HepG2 (cell line): Measurements from ENCODE around the gene SECTM1. TPM values are rescaled to one million over a fixed set of nuclear protein-coding genes. Genes with fewer than 3 reads are reported as not detected.

Experiments used
- ATAD3A ChIP-seq: sonication (generic); formaldehyde crosslinking; IDR thresholded peaks from 2 replicates; pipeline ENCODE4 v1.4.0; 2020; ENCODE audit warnings: missing genetic modification reagents
- CENPX ChIP-seq: sonication (generic); formaldehyde crosslinking; IDR thresholded peaks from 2 replicates; pipeline ENCODE4 v1.9.0; 2021; ENCODE audit warnings: mild to moderate bottlenecking, missing genetic modification reagents, moderate library complexity
- HOXA3 ChIP-seq: sonication (generic); formaldehyde crosslinking; IDR thresholded peaks from 2 replicates; pipeline ENCODE4 v1.5.0; 2020; ENCODE audit warnings: missing genetic modification reagents
- KAT7 ChIP-seq: IDR thresholded peaks from 2 replicates; pipeline ENCODE4 v1.6.1; 2018; ENCODE audit warnings: borderline replicate concordance, missing compliant biosample characterization
- MED8 ChIP-seq: sonication (generic); formaldehyde crosslinking; IDR thresholded peaks from 2 replicates; pipeline ENCODE4 v1.8.1; 2023; ENCODE audit warnings: mild to moderate bottlenecking, missing genetic modification reagents; ENCODE audit not compliant: insufficient replicate concordance
- MIXL1 ChIP-seq: IDR thresholded peaks from 2 replicates; pipeline ENCODE4 v1.6.1; 2016
- RAD21 ChIP-seq: fragments of 450-650 bp; formaldehyde crosslinking; IDR thresholded peaks from 2 replicates; pipeline ENCODE4 v1.5.0; 2020; ENCODE audit warnings: mild to moderate bottlenecking
- RFX3 ChIP-seq: IDR thresholded peaks from 2 replicates; pipeline ENCODE4 v1.6.1; 2016; ENCODE audit warnings: missing biosample characterization, missing genetic modification reagents
- RXRB ChIP-seq: IDR thresholded peaks from 2 replicates; pipeline ENCODE4 v1.6.1; 2016; ENCODE audit warnings: borderline replicate concordance, missing genetic modification reagents, missing compliant biosample characterization
- SMAD1 ChIP-seq: sonication (generic); formaldehyde crosslinking; IDR thresholded peaks from 2 replicates; pipeline ENCODE4 v1.4.0; 2020; ENCODE audit warnings: missing genetic modification reagents, low read depth, mild to moderate bottlenecking, borderline replicate concordance
- TBX3 ChIP-seq: fragments of 450-650 bp; IDR thresholded peaks from 2 replicates; pipeline ENCODE4 v1.6.1; 2017; ENCODE audit warnings: antibody characterized with exemption, mild to moderate bottlenecking, inconsistent platforms, borderline replicate concordance
- TMF1 ChIP-seq: sonication (generic); formaldehyde crosslinking; IDR thresholded peaks from 2 replicates; pipeline ENCODE4 v1.8.1; 2022; ENCODE audit warnings: low read depth, missing genetic modification reagents
- ZFY ChIP-seq: sonication (generic); formaldehyde crosslinking; IDR thresholded peaks from 2 replicates; pipeline ENCODE4 v1.4.0; 2020; ENCODE audit warnings: missing genetic modification reagents
- ZNF20 ChIP-seq: sonication (generic); formaldehyde crosslinking; IDR thresholded peaks from 2 replicates; pipeline ENCODE4 v1.4.0; 2020; ENCODE audit warnings: mild to moderate bottlenecking, moderate library complexity, missing genetic modification reagents
- ZNF225 ChIP-seq: sonication (generic); formaldehyde crosslinking; IDR thresholded peaks from 2 replicates; pipeline ENCODE4 v1.4.0; 2020; ENCODE audit warnings: mild to moderate bottlenecking, missing genetic modification reagents
- ZNF383 ChIP-seq: sonication (generic); formaldehyde crosslinking; IDR thresholded peaks from 2 replicates; pipeline ENCODE4 v1.4.0; 2020; ENCODE audit warnings: missing genetic modification reagents, mild to moderate bottlenecking, borderline replicate concordance
- ZNF431 ChIP-seq: sonication (generic); formaldehyde crosslinking; IDR thresholded peaks from 2 replicates; pipeline ENCODE4 v1.9.0; 2022; ENCODE audit warnings: missing genetic modification reagents, low read depth, mild to moderate bottlenecking, borderline replicate concordance
- ZNF441 ChIP-seq: sonication (generic); formaldehyde crosslinking; IDR thresholded peaks from 2 replicates; pipeline ENCODE4 v1.7.0; 2021; ENCODE audit warnings: missing genetic modification reagents, borderline replicate concordance
- ZNF746 ChIP-seq: sonication (generic); formaldehyde crosslinking; IDR thresholded peaks from 2 replicates; pipeline ENCODE4 v1.8.0; 2022; ENCODE audit warnings: mild to moderate bottlenecking, missing genetic modification reagents
- polyA plus RNA-seq, 8 experiments: library from polyadenylated mRNA; depleted of rRNA in 3 of 8; stranded (reverse) in 7 of 8; unstranded in 1 of 8; fragments of >200 nt; fragmentation: Illumina TruSeq in 4 of 8; extraction: Trizol in 4 of 8; gene quantifications; 2 replicates each; pipeline versions ENCODE4 v1.2.1 to v1.2.3, GENCODE V29; 2011 to 2016; ENCODE audit warnings: low read depth in 4 of 8, missing spikeins in 1 of 8, mixed read lengths in 1 of 8; ENCODE audit not compliant: insufficient read depth in 1 of 8
- total RNA-seq, 5 experiments: library from RNA; depleted of rRNA; stranded (reverse); fragments of >200 nt; fragmentation: Illumina TruSeq; extraction: Trizol; gene quantifications; 2 replicates each; pipeline ENCODE4 v1.2.3, GENCODE V29; 2016; ENCODE audit warnings: low read depth in 1 of 5
- TF ChIP-seq, protein P1 (sequence below): sonication (generic); formaldehyde crosslinking; IDR thresholded peaks from 2 replicates; pipeline ENCODE4 v1.8.0; 2022; ENCODE audit warnings: mild to moderate bottlenecking, missing genetic modification reagents; ENCODE audit not compliant: insufficient replicate concordance
- TF ChIP-seq, protein P2 (sequence below): sonication (generic); formaldehyde crosslinking; IDR thresholded peaks from 2 replicates; pipeline ENCODE4 v1.9.0; 2022; ENCODE audit warnings: missing genetic modification reagents, mild to moderate bottlenecking, borderline replicate concordance
- TF ChIP-seq, protein P3 (sequence below): sonication (generic); formaldehyde crosslinking; conservative IDR thresholded peaks from 2 replicates; pipeline ENCODE4 v1.4.0; 2020; ENCODE audit warnings: missing genetic modification reagents
- TF ChIP-seq, protein P4 (sequence below): sonication (generic); formaldehyde crosslinking; IDR thresholded peaks from 2 replicates; pipeline ENCODE4 v1.5.0; 2020; ENCODE audit warnings: mild to moderate bottlenecking, missing genetic modification reagents, moderate library complexity

The SECTM1 gene
- total and polyA plus RNA-seq, 2 of the 13 experiments (the other 11 are each of a cell fraction or from before 2014, with no cell fraction given): 3.5 to 5.3 TPM

DNA sequence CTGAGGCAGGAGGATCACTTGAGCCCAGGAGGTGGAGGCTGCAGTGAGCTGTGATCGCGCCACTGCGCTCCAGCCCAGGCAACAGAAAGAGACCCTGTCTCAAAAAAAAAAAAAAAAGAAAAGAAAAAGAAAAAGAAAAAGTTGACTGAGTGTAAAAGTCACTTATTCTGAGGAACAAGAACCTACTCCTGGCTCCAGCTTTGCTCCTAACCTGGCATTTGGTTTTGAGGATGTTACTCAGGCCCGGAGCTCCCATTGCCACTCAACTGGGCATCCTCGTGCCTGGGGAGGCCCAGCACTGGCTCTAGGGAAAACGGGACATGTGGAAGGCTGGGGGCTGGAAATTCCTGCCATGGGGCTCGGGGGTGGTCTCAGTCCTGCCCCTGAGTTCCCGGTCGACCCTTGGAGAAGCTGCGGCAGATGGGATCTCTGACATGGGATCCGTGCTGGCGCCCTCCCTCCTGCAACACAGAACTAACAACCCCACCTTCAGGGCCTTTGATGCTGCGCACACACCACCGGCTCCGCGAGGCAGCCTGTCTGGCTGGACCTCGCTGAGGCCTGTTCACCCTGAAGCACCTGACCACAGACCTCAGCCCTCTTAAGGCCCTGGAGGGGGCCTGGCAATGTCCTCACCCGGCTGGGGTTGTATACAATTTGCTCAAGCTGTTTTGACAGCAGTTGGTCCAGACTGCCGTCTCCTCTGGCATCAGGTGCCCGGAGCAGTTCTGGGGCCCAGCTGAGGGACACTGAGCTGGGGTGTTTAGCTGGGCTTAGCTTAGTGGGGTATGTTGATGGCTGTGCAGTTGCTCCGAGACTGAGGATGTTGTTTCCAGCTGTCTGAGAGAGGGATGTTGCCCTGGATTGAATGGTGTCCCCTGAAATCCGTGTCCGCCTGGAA, 28.5 kb downstream of the SECTM1 start (continued):
- no peak for TF ChIP-seq TMF1 (CRISPR knock-in tag)
- TF ChIP-seq, protein P1, sequence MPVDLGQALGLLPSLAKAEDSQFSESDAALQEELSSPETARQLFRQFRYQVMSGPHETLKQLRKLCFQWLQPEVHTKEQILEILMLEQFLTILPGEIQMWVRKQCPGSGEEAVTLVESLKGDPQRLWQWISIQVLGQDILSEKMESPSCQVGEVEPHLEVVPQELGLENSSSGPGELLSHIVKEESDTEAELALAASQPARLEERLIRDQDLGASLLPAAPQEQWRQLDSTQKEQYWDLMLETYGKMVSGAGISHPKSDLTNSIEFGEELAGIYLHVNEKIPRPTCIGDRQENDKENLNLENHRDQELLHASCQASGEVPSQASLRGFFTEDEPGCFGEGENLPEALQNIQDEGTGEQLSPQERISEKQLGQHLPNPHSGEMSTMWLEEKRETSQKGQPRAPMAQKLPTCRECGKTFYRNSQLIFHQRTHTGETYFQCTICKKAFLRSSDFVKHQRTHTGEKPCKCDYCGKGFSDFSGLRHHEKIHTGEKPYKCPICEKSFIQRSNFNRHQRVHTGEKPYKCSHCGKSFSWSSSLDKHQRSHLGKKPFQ (CRISPR knock-in tag): no peak
- TF ChIP-seq, protein P2, sequence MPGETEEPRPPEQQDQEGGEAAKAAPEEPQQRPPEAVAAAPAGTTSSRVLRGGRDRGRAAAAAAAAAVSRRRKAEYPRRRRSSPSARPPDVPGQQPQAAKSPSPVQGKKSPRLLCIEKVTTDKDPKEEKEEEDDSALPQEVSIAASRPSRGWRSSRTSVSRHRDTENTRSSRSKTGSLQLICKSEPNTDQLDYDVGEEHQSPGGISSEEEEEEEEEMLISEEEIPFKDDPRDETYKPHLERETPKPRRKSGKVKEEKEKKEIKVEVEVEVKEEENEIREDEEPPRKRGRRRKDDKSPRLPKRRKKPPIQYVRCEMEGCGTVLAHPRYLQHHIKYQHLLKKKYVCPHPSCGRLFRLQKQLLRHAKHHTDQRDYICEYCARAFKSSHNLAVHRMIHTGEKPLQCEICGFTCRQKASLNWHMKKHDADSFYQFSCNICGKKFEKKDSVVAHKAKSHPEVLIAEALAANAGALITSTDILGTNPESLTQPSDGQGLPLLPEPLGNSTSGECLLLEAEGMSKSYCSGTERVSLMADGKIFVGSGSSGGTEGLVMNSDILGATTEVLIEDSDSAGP: peak; percentile 42; the same call in 1 of the 2 replicates
- TF ChIP-seq CENPX: no peak
- TF ChIP-seq, protein P3, sequence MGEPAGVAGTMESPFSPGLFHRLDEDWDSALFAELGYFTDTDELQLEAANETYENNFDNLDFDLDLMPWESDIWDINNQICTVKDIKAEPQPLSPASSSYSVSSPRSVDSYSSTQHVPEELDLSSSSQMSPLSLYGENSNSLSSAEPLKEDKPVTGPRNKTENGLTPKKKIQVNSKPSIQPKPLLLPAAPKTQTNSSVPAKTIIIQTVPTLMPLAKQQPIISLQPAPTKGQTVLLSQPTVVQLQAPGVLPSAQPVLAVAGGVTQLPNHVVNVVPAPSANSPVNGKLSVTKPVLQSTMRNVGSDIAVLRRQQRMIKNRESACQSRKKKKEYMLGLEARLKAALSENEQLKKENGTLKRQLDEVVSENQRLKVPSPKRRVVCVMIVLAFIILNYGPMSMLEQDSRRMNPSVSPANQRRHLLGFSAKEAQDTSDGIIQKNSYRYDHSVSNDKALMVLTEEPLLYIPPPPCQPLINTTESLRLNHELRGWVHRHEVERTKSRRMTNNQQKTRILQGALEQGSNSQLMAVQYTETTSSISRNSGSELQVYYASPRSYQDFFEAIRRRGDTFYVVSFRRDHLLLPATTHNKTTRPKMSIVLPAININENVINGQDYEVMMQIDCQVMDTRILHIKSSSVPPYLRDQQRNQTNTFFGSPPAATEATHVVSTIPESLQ (CRISPR knock-in tag): no peak
- TF ChIP-seq RXRB (CRISPR knock-in tag): 0 out of 2 replicates have a peak, but pooled peaks have one; percentile 45
- TF ChIP-seq SMAD1 (CRISPR knock-in tag): 0 out of 2 replicates have a peak, but pooled peaks have one; percentile 50
- TF ChIP-seq ZNF20 (CRISPR knock-in tag): no peak
- no peak for TF ChIP-seq ZNF431 (CRISPR knock-in tag)
- TF ChIP-seq MIXL1 (CRISPR knock-in tag): 0 out of 2 replicates have a peak, but pooled peaks have one; percentile 12
- no peak for TF ChIP-seq ZNF746 (CRISPR knock-in tag)
- no peak for TF ChIP-seq RFX3
- peak; percentile 27; the same call in 1 of the 2 replicates for TF ChIP-seq RAD21
- no peak for TF ChIP-seq MED8 (CRISPR knock-in tag)
- TF ChIP-seq ZNF441 (CRISPR knock-in tag): no peak
- TF ChIP-seq ZFY (CRISPR knock-in tag): peak; percentile 87
- TF ChIP-seq ZNF225 (CRISPR knock-in tag): peak; percentile 57; the same call in 1 of the 2 replicates
- no peak for TF ChIP-seq ATAD3A (CRISPR knock-in tag)
- TF ChIP-seq HOXA3 (CRISPR knock-in tag): peak; percentile 63
- no peak for TF ChIP-seq ZNF383
- TF ChIP-seq, protein P4, sequence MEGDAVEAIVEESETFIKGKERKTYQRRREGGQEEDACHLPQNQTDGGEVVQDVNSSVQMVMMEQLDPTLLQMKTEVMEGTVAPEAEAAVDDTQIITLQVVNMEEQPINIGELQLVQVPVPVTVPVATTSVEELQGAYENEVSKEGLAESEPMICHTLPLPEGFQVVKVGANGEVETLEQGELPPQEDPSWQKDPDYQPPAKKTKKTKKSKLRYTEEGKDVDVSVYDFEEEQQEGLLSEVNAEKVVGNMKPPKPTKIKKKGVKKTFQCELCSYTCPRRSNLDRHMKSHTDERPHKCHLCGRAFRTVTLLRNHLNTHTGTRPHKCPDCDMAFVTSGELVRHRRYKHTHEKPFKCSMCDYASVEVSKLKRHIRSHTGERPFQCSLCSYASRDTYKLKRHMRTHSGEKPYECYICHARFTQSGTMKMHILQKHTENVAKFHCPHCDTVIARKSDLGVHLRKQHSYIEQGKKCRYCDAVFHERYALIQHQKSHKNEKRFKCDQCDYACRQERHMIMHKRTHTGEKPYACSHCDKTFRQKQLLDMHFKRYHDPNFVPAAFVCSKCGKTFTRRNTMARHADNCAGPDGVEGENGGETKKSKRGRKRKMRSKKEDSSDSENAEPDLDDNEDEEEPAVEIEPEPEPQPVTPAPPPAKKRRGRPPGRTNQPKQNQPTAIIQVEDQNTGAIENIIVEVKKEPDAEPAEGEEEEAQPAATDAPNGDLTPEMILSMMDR: peak; percentile 66
- TF ChIP-seq TBX3: no peak
- 0 out of 2 replicates have a peak, but pooled peaks have one; percentile 42 for TF ChIP-seq KAT7 (CRISPR knock-in tag)
